GM06990 (cell line): Measurements from ENCODE around the gene DENND1A.

Source experiments
- DNase-seq: peaks from one replicate; pipeline ENCODE4 v3.0.0-alpha.2; 2011; ENCODE audit not compliant: insufficient read length; ENCODE audit errors: extremely low read depth
- H3K27me3 ChIP-seq: replicated peaks from 2 replicates; pipeline ENCODE4 v1.6.0; 2011; ENCODE audit warnings: low read length; ENCODE audit not compliant: control insufficient read depth, insufficient read depth
- H3K36me3 ChIP-seq: 2 replicates; pipeline ENCODE4 v1.5.1; 2011; ENCODE audit warnings: low read length; ENCODE audit not compliant: control insufficient read depth, insufficient read depth
- H3K4me3 ChIP-seq: replicated peaks from 2 replicates; pipeline ENCODE4 v1.5.1; 2011; ENCODE audit warnings: low read depth, mild to moderate bottlenecking, control low read depth, low read length
- CTCF ChIP-seq: IDR thresholded peaks from 2 replicates; pipeline ENCODE4 v1.5.1; 2011; ENCODE audit warnings: low read length, control low read depth, mild to moderate bottlenecking, inconsistent platforms; ENCODE audit not compliant: insufficient read depth, poor library complexity, severe bottlenecking

The DENND1A gene

GRCh38 chr9:123508048-123508447 is 421.9 kb downstream of the DENND1A start:
- no peaks in the 10 kb centered on the region; the same call in 1 of the 2 replicates for H3K36me3 ChIP-seq
- no peak overlapping the region for H3K4me3 ChIP-seq
- no peak for DNase-seq
- no peak for TF ChIP-seq CTCF
- no peaks in the 10 kb centered on the region for H3K27me3 ChIP-seq

- H3K36me3 ChIP-seq = no peaks in the 10 kb centered on the region
- H3K27me3 ChIP-seq = no peaks in the 10 kb centered on the region
- DNase-seq = no peak
- no peak for TF ChIP-seq CTCF
- H3K4me3 ChIP-seq = no peak overlapping the region
These were observed 424.4 kb downstream of the DENND1A start for GRCh38 chr9:123505496-123505895.

GRCh38 chr9:123500336-123500735 is 429.6 kb downstream of the DENND1A start:
- DNase-seq = no peak
- H3K27me3 ChIP-seq = no peaks in the 10 kb centered on the region
- TF ChIP-seq CTCF = no peak
- H3K4me3 ChIP-seq = no peak overlapping the region
- no peaks in the 10 kb centered on the region for H3K36me3 ChIP-seq

GRCh38 chr9:123497830-123498229 is 432.1 kb downstream of the DENND1A start:
- TF ChIP-seq CTCF = no peak
- Histone ChIP-seq H3K36me3 (no peaks in the 10 kb centered on the region), H3K4me3 (no peak overlapping the region)

GRCh38 chr9:123495731-123496130 is 434.2 kb downstream of the DENND1A start:
- no peak for DNase-seq
- H3K36me3 ChIP-seq = no peaks in the 10 kb centered on the region

More at GRCh38 chr9:123497830-123498229, 432.1 kb downstream of the DENND1A start:
- H3K27me3 ChIP-seq = no peaks in the 10 kb centered on the region
- no peak for DNase-seq

More at GRCh38 chr9:123495731-123496130, 434.2 kb downstream of the DENND1A start:
- no peak overlapping the region for H3K4me3 ChIP-seq
- no peaks in the 10 kb centered on the region for H3K27me3 ChIP-seq
- TF ChIP-seq CTCF = no peak
